ENCODE results near the gene AMELX. TPM values are rescaled to one million over a fixed set of nuclear protein-coding genes. Genes with fewer than 3 reads are reported as not detected.

AMELX gene
- total and polyA plus RNA-seq, 2 of the 8 experiments (the other 6 are each of a cell fraction or from before 2014, with no cell fraction given) = not detected

GRCh38 chrX:11311706-11312105 is 18.5 kb downstream of the AMELX start:
- H3K79me2 ChIP-seq (ENCODE audit: control insufficient read depth in 1 of 2, insufficient read depth in 2 of 2, low read length in 2 of 2) = no peaks in the 10 kb centered on the region

More at GRCh38 chrX:11311706-11312105, 18.5 kb downstream of the AMELX start:
- Histone ChIP-seq H2BK12ac (ENCODE audit: low read depth, low read length) (no peak overlapping the region), H4K5ac (ENCODE audit: insufficient read length, low read depth, low read length) (no peak overlapping the region), H4K8ac (ENCODE audit: extremely low read depth, insufficient read depth, low read length) (no peak overlapping the region), H3K36me3 (ENCODE audit: control insufficient read depth in 2 of 4, insufficient read depth in 4 of 4, low read length in 3 of 4) (no peaks in the 10 kb centered on the region), H3K14ac (ENCODE audit: insufficient read length) (no peak overlapping the region), H3K4me1 (replicated peaks in 1 of 4; ENCODE audit: control insufficient read depth in 3 of 4, insufficient read depth in 4 of 4, low read length in 3 of 4) (peaks cover 0 to 3% (median 0%) of the 10 kb centered on the region in 4 experiments; a peak in 1 of 7 replicates), H3K4me3 (ENCODE audit: extremely low read depth in 1 of 4, insufficient read depth in 2 of 4, low read depth in 3 of 4, low read length in 4 of 4) (no peak overlapping the region), H3K27ac (ENCODE audit: low read depth, low read length) (no peak overlapping the region), H2BK5ac (ENCODE audit: low read depth, low read length) (no peak overlapping the region), H3K9me3 (ENCODE audit: insufficient read depth in 2 of 2, low read depth in 1 of 2, low read length in 1 of 2) (no peaks in the 10 kb centered on the region), H2BK20ac (ENCODE audit: low read length) (no peak overlapping the region), H3K23ac (ENCODE audit: insufficient read length) (no peak overlapping the region), H3K4ac (replicated peaks; ENCODE audit: insufficient read length, low read depth, low read length) (no peak overlapping the region), H2AK5ac (ENCODE audit: low read depth, low read length) (no peak overlapping the region), H3K56ac (replicated peaks; ENCODE audit: insufficient read length, low read depth, low read length) (no peak overlapping the region), H3K79me1 (ENCODE audit: low read depth, low read length) (no peaks in the 10 kb centered on the region), H2BK15ac (ENCODE audit: low read length) (no peak overlapping the region), H4K20me1 (replicated peaks in 1 of 2; ENCODE audit: control insufficient read depth in 1 of 2, insufficient read depth in 2 of 2, low read length in 2 of 2) (no peaks in the 10 kb centered on the region), H3K27me3 (replicated peaks in 1 of 4; ENCODE audit: control insufficient read depth in 3 of 4, extremely low read depth in 1 of 4, insufficient read depth in 3 of 4, low read length in 3 of 4) (no peaks in the 10 kb centered on the region), H3K9ac (replicated peaks in 1 of 4; ENCODE audit: extremely low read depth in 1 of 4, low read depth in 3 of 4, low read length in 3 of 4) (no peak overlapping the region), H2AFZ (ENCODE audit: low read length) (no peak overlapping the region), H2BK120ac (replicated peaks; ENCODE audit: low read depth, low read length) (no peak overlapping the region), H4K91ac (replicated peaks; ENCODE audit: insufficient read length, low read length) (no peak overlapping the region), H3K23me2 (ENCODE audit: low read depth, low read length) (no peaks in the 10 kb centered on the region), H3K18ac (ENCODE audit: extremely low read depth, low read length) (no peak overlapping the region), H3K4me2 (ENCODE audit: insufficient read depth in 1 of 2, low read depth in 2 of 2, low read length in 2 of 2) (no peak overlapping the region)
- DNase-seq (ENCODE audit: low read depth in 1 of 2, low spot score in 2 of 2) (no peak), FAIRE-seq (no peak)
- TF ChIP-seq TEAD4 (IDR thresholded peaks at IDR 0.05; ENCODE audit: low read depth, low read length) (no peak), FOSL1 (IDR thresholded peaks at IDR 0.05; ENCODE audit: insufficient read depth, low read depth, low read length) (no peak), CTCF (IDR thresholded peaks at IDR 0.05; ENCODE audit: control extremely low read depth in 1 of 3, insufficient read depth in 1 of 3, low read depth in 1 of 3, low read length in 3 of 3) (no peak), SP1 (IDR thresholded peaks at IDR 0.05; ENCODE audit: low read depth, low read length) (no peak)
- 91% methylated on average over 7 of the region's 7 CpGs; no CpG with 5 or more reads in 1 of the 2 experiments for WGBS, 2 experiments (ENCODE audit: extremely low coverage in 1 of 2, insufficient coverage in 1 of 2, insufficient read length in 1 of 2, insufficient replicate concordance in 2 of 2, low coverage in 1 of 2, low lambda C conversion rate in 2 of 2, missing lambda C conversion rate in 1 of 2)
- POLR2A ChIA-PET (ENCODE audit: partially characterized antibody) = no interaction called here
- CTCF ChIA-PET (ENCODE audit: partially characterized antibody) = no interaction called here
